Gastrocnemius medialis (tissue), 4 donors: ENCODE data around the gene PDZD4.

Source experiments
- CTCF ChIP-seq, 5 experiments: fragments of 450-650 bp in 3 of 5; fragments of 200-600 bp in 2 of 5; sonication (generic) in 2 of 5; IDR thresholded peaks in 4 of 5; conservative IDR thresholded peaks in 1 of 5; 1 replicate in 4 of 5; 2 replicates in 1 of 5; pipeline ENCODE4 v1.5.1; 2016 to 2019; ENCODE audit warnings: antibody characterized with exemption in 5 of 5, mild to moderate bottlenecking in 3 of 5, moderate library complexity in 3 of 5
- POLR2A ChIP-seq, 2 donors: fragments of 450-650 bp; IDR thresholded peaks; one replicate each; pipeline ENCODE4 v1.6.1; 2017; ENCODE audit warnings: antibody characterized with exemption in 2 of 2, mild to moderate bottlenecking in 2 of 2, moderate library complexity in 2 of 2

GRCh38 chrX:153819384-153820040, 10.8 kb downstream of the PDZD4 start:
- TF ChIP-seq CTCF (IDR thresholded peaks at IDR 0.05 in 4 of 5, conservative IDR thresholded peaks at IDR 0.05 in 1 of 5) (no peak), POLR2A (IDR thresholded peaks at IDR 0.05) (no peak)
